K562 (cell line): ENCODE data around the gene GMPR. TPM values are rescaled to one million over a fixed set of nuclear protein-coding genes. Genes with fewer than 3 reads are reported as not detected.
A peak's percentile ranks its signal among the peaks of the same experiment; 100 is the strongest.

Source experiments
- BRF1 ChIP-seq: IDR thresholded peaks from 3 replicates; pipeline ENCODE4 v1.6.1; 2011; ENCODE audit warnings: borderline replicate concordance, mild to moderate bottlenecking; ENCODE audit not compliant: insufficient read length; ENCODE audit errors: extremely low read depth
- DPF2 ChIP-seq: fragments of 450-650 bp; IDR thresholded peaks from 2 replicates; pipeline ENCODE4 v1.6.1; 2016
- FOXJ2 ChIP-seq: fragments of 200-800 bp; sonication (Bioruptor generic); IDR thresholded peaks from 2 replicates; pipeline ENCODE4 v1.6.1; 2016; ENCODE audit warnings: missing genetic modification characterization, missing compliant biosample characterization
- JUND ChIP-seq, 2 experiments: IDR thresholded peaks; 2 replicates in 1 of 2; 3 replicates in 1 of 2; pipeline ENCODE4 v1.6.1; 2011; ENCODE audit warnings: borderline replicate concordance in 2 of 2, low read depth in 2 of 2, low read length in 2 of 2, improper control_type of control experiment in 1 of 2, missing biosample characterization in 1 of 2, missing genetic modification characterization in 1 of 2, missing genetic modification reagents in 1 of 2
- KDM4B ChIP-seq, 2 experiments: fragments of 450-650 bp in 1 of 2; sonication (generic) in 1 of 2; IDR thresholded peaks; 2 replicates each; pipeline ENCODE4 v1.6.1; 2016 to 2017; ENCODE audit warnings: borderline replicate concordance in 2 of 2, antibody characterized with exemption in 1 of 2, low read depth in 1 of 2, mild to moderate bottlenecking in 1 of 2
- NCOA1 ChIP-seq: fragments of 450-650 bp; IDR thresholded peaks from 2 replicates; pipeline ENCODE4 v1.6.1; 2016; ENCODE audit warnings: low read depth
- NR2C2 ChIP-seq, 2 experiments: fragments of 200-800 bp in 1 of 2; sonication (Bioruptor generic) in 1 of 2; sonication (generic) in 1 of 2; formaldehyde crosslinking in 1 of 2; IDR thresholded peaks; 2 replicates each; pipeline versions ENCODE4 v1.6.1 to v1.8.0; 2016 to 2022; ENCODE audit warnings: mild to moderate bottlenecking in 1 of 2, missing compliant biosample characterization in 1 of 2, missing genetic modification characterization in 1 of 2, missing genetic modification reagents in 1 of 2
- PHF8 ChIP-seq: fragments of 200-600 bp; sonication (generic); IDR thresholded peaks from 2 replicates; pipeline ENCODE4 v1.6.1; 2012; ENCODE audit warnings: mixed run types, mild to moderate bottlenecking, inconsistent platforms, low read length, moderate library complexity, borderline replicate concordance
- PRPF4 ChIP-seq: fragments of 200-400 bp; formaldehyde crosslinking; IDR thresholded peaks from one replicate; pipeline ENCODE4 v1.6.1; 2017; ENCODE audit warnings: low read length, low read depth, mild to moderate bottlenecking; ENCODE audit not compliant: insufficient read depth, poor library complexity, severe bottlenecking
- SIN3B ChIP-seq: fragments of 450-650 bp; IDR thresholded peaks from 2 replicates; pipeline ENCODE4 v1.6.1; 2017; ENCODE audit warnings: low read depth, mild to moderate bottlenecking, moderate library complexity
- TEAD2 ChIP-seq: fragments of 450-650 bp; IDR thresholded peaks from 2 replicates; pipeline ENCODE4 v1.6.1; 2016; ENCODE audit warnings: missing genetic modification characterization, control low read depth, missing compliant biosample characterization
- THRB ChIP-seq: fragments of 450-650 bp; formaldehyde crosslinking; conservative IDR thresholded peaks from 2 replicates; pipeline ENCODE4 v1.4.0; 2022; ENCODE audit warnings: mild to moderate bottlenecking, missing genetic modification characterization
- ZNF121 ChIP-seq: sonication (generic); formaldehyde crosslinking; conservative IDR thresholded peaks from 2 replicates; pipeline ENCODE4 v1.8.0; 2022; ENCODE audit warnings: missing genetic modification reagents
- ZNF398 ChIP-seq: fragments of 250-450 bp; sonication (Bioruptor Pico); IDR thresholded peaks from 2 replicates; pipeline ENCODE4 v1.8.0; 2021; ENCODE audit warnings: moderate library complexity, mild to moderate bottlenecking, inconsistent platforms
- ZNF512 ChIP-seq: IDR thresholded peaks from 2 replicates; pipeline ENCODE4 v1.6.1; 2016; ENCODE audit warnings: missing genetic modification characterization, missing compliant biosample characterization
- ZNF76 ChIP-seq: fragments of 250-450 bp; sonication (Bioruptor Pico); IDR thresholded peaks from 2 replicates; pipeline ENCODE4 v1.4.0; 2020; ENCODE audit warnings: mild to moderate bottlenecking, moderate library complexity, borderline replicate concordance
- ZNF785 ChIP-seq: fragments of 250-450 bp; sonication (Bioruptor Pico); IDR thresholded peaks from 2 replicates; pipeline ENCODE4 v1.4.0; 2020; ENCODE audit warnings: mild to moderate bottlenecking
- polyA plus RNA-seq, 8 experiments: library from polyadenylated mRNA; depleted of rRNA in 4 of 8; stranded (reverse) in 5 of 8; unstranded in 3 of 8; fragments of >200 nt; fragmentation: Nextera tagmentation in 2 of 8; fragmentation: Illumina TruSeq in 1 of 8; extraction: Ambion mirVana in 2 of 8; extraction: Trizol in 1 of 8; gene quantifications; 2 replicates each; pipeline versions ENCODE4 v1.2.1 to v1.2.3, GENCODE V29; 2011 to 2014; ENCODE audit warnings: inconsistent platforms in 1 of 8, missing spikeins in 1 of 8
- total RNA-seq, 7 experiments: library from RNA; depleted of rRNA in 6 of 7; stranded (reverse); fragments of >200 nt in 6 of 7; fragmentation: Illumina TruSeq in 2 of 7; extraction: Trizol in 2 of 7; gene quantifications; 2 replicates each; pipeline versions ENCODE4 v1.2.1 to v1.2.3, GENCODE V29; 2011 to 2021; ENCODE audit warnings: low replicate concordance in 1 of 7
- TF ChIP-seq, protein P1 (sequence below): fragments of 250-450 bp; sonication (Bioruptor Pico); IDR thresholded peaks from 2 replicates; pipeline ENCODE4 v1.8.0; 2021; ENCODE audit warnings: mild to moderate bottlenecking, moderate library complexity

GMPR gene
- total and polyA plus RNA-seq, 9 of the 15 experiments (the other 6 are each of a cell fraction or from before 2014, with no cell fraction given) = 34.6 to 83.7 (median 49.8) TPM

- no peak for TF ChIP-seq ZNF398 (CRISPR knock-in tag)
- TF ChIP-seq PHF8 = peak; percentile 37; the same call in 1 of the 2 replicates
- TF ChIP-seq THRB (CRISPR knock-in tag) = no peak
- peak; percentile 61 for TF ChIP-seq TEAD2
- 0 out of 2 replicates have a peak, but pooled peaks have one; percentile 17 for TF ChIP-seq NCOA1
- TF ChIP-seq, protein P1, sequence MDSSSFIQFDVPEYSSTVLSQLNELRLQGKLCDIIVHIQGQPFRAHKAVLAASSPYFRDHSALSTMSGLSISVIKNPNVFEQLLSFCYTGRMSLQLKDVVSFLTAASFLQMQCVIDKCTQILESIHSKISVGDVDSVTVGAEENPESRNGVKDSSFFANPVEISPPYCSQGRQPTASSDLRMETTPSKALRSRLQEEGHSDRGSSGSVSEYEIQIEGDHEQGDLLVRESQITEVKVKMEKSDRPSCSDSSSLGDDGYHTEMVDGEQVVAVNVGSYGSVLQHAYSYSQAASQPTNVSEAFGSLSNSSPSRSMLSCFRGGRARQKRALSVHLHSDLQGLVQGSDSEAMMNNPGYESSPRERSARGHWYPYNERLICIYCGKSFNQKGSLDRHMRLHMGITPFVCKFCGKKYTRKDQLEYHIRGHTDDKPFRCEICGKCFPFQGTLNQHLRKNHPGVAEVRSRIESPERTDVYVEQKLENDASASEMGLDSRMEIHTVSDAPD (CRISPR knock-in tag) = no peak; the same call in 1 of the 2 replicates
- no peak for TF ChIP-seq ZNF512 (tag)
- no peak for TF ChIP-seq ZNF76
- no peak for TF ChIP-seq ZNF121 (CRISPR knock-in tag)
- no peak for TF ChIP-seq PRPF4
- no peak for TF ChIP-seq NR2C2 (CRISPR knock-in tag; IDR thresholded peaks at IDR 0.05)
- peak; percentile 66; the same call in 1 of the 2 replicates for TF ChIP-seq NR2C2 (tag; IDR thresholded peaks at IDR 0.05)
- peak; percentile 86 for TF ChIP-seq DPF2
- no peak for TF ChIP-seq KDM4B (IDR thresholded peaks at IDR 0.05; ENCODE audit: borderline replicate concordance in 2 of 2, low read depth in 1 of 2)
- no peak for TF ChIP-seq SIN3B
- TF ChIP-seq FOXJ2 = no peak
- TF ChIP-seq ZNF785 (CRISPR knock-in tag) = no peak
- peak; percentile 98 for TF ChIP-seq JUND (IDR thresholded peaks at IDR 0.05; ENCODE audit: borderline replicate concordance, low read depth, low read length)
- TF ChIP-seq JUND (tag; IDR thresholded peaks at IDR 0.05; ENCODE audit: borderline replicate concordance, low read depth, low read length) = peak; percentile 98
- TF ChIP-seq BRF1 = no peak
These were observed 84.4 kb downstream of the GMPR start (continued) for GRCh38 chr6:16322666-16323312.
